GM23338 (cell line): ENCODE results near the gene CD86.

Experiments used
- CTCF ChIP-seq, 2 experiments: fragments of 200-600 bp in 1 of 2; sonication (generic) in 1 of 2; conservative IDR thresholded peaks; 2 replicates each; pipeline versions ENCODE4 v1.5.1 to v1.6.1; 2016 to 2017; ENCODE audit warnings: antibody characterized with exemption in 2 of 2, low read depth in 2 of 2, mild to moderate bottlenecking in 2 of 2, moderate library complexity in 1 of 2
- EZH2 ChIP-seq: fragments of 200-600 bp; sonication (generic); IDR thresholded peaks from one replicate; pipeline ENCODE4 v1.8.0; 2017; ENCODE audit warnings: antibody characterized with exemption, mild to moderate bottlenecking, low read depth; ENCODE audit not compliant: unreplicated experiment
- EZH2phosphoT487 ChIP-seq: fragments of 200-600 bp; sonication (generic); IDR thresholded peaks from one replicate; pipeline ENCODE4 v1.8.1; 2018; ENCODE audit warnings: antibody characterized with exemption; ENCODE audit not compliant: unreplicated experiment
- POLR2AphosphoS5 ChIP-seq: IDR thresholded peaks from 2 replicates; pipeline ENCODE4 v1.6.1; 2016; ENCODE audit warnings: antibody characterized with exemption, low read depth

GRCh38 chr3:122100591-122101463 is 45.7 kb downstream of the CD86 start:
- TF ChIP-seq EZH2phosphoT487: no peak
- TF ChIP-seq POLR2AphosphoS5: no peak
- TF ChIP-seq CTCF (conservative IDR thresholded peaks at IDR 0.05; ENCODE audit: low read depth in 2 of 2): no peak
- TF ChIP-seq EZH2: no peak
